Measurements from ENCODE around the gene AOX1. TPM values are rescaled to one million over a fixed set of nuclear protein-coding genes. Genes with fewer than 3 reads are reported as not detected.

Gene AOX1
- polyA plus RNA-seq, 1 experiment = 10.2 TPM

- ChIA-PET CTCF (interaction anchor here (1.4 to 1.5 kb wide), 2 partner anchors 14 to 104 kb away, joined by 4 read pairs; partner anchors contain the start of gene AOX1), POLR2A (interaction anchor here (0.6 kb wide), 1 partner anchor 8 kb away, joined by 4 read pairs; no protein-coding TSS in a partner anchor)
- H3K4me3 ChIP-seq (ENCODE audit: low read depth, low read length) = no peak overlapping the region
Measured at GRCh38 chr2:200600549-200601225, 14.9 kb downstream of the AOX1 start.

GRCh38 chr2:200602584-200602983 lies 16.8 kb downstream of the AOX1 start:
- no peaks in the 10 kb centered on the region for H3K36me3 ChIP-seq (ENCODE audit: control insufficient read depth, insufficient read depth, low read length)
- no peak overlapping the region for H3K4me3 ChIP-seq (ENCODE audit: low read depth, low read length)
- no peak for TF ChIP-seq CTCF (IDR thresholded peaks at IDR 0.05; ENCODE audit: insufficient read depth, low read depth, low read length)
- H3K27me3 ChIP-seq (ENCODE audit: control insufficient read depth, insufficient read depth, low read length) = no peaks in the 10 kb centered on the region
- ChIA-PET CTCF (interaction anchor here (1.0 to 1.7 kb wide), 2 partner anchors 17 to 101 kb away, joined by 3 to 5 read pairs; partner anchors contain the start of gene AOX1), POLR2A (no interaction called here)
- DNase-seq (ENCODE audit: low read depth) = no peak

More at GRCh38 chr2:200600549-200601225, 14.9 kb downstream of the AOX1 start:
- Histone ChIP-seq H3K36me3 (ENCODE audit: control insufficient read depth, insufficient read depth, low read length) (no peaks in the 10 kb centered on the region), H3K27me3 (ENCODE audit: control insufficient read depth, insufficient read depth, low read length) (no peaks in the 10 kb centered on the region)
- DNase-seq (ENCODE audit: low read depth) = no peak
- TF ChIP-seq CTCF (IDR thresholded peaks at IDR 0.05; ENCODE audit: insufficient read depth, low read depth, low read length) = no peak

- no peak for TF ChIP-seq CTCF (IDR thresholded peaks at IDR 0.05; ENCODE audit: insufficient read depth, low read depth, low read length)
- ChIA-PET POLR2A (interaction anchor here (0.6 kb wide), 1 partner anchor 44 kb away, joined by 3 read pairs; no protein-coding TSS in a partner anchor), CTCF (interaction anchor here (1.0 to 1.9 kb wide), 3 partner anchors 11 to 99 kb away, joined by 3 to 6 read pairs (median 3); no protein-coding TSS in a partner anchor)
- H3K36me3 ChIP-seq (ENCODE audit: control insufficient read depth, insufficient read depth, low read length) = no peaks in the 10 kb centered on the region
- H3K27me3 ChIP-seq (ENCODE audit: control insufficient read depth, insufficient read depth, low read length) = no peaks in the 10 kb centered on the region
- DNase-seq (ENCODE audit: low read depth) = no peak
- H3K4me3 ChIP-seq (ENCODE audit: low read depth, low read length) = no peak overlapping the region
Measured at GRCh38 chr2:200603972-200604371, 18.2 kb downstream of the AOX1 start.

- Histone ChIP-seq H3K27me3 (ENCODE audit: control insufficient read depth, insufficient read depth, low read length) (no peaks in the 10 kb centered on the region), H3K36me3 (ENCODE audit: control insufficient read depth, insufficient read depth, low read length) (no peaks in the 10 kb centered on the region), H3K4me3 (ENCODE audit: low read depth, low read length) (no peak overlapping the region)
- ChIA-PET CTCF (interaction anchor here (1.0 to 1.9 kb wide), 3 partner anchors 10 to 98 kb away, joined by 3 to 6 read pairs (median 3); no protein-coding TSS in a partner anchor), POLR2A (interaction anchor here (0.6 kb wide), 1 partner anchor 43 kb away, joined by 3 read pairs; no protein-coding TSS in a partner anchor)
- no peak for DNase-seq (ENCODE audit: low read depth)
- no peak for TF ChIP-seq CTCF (IDR thresholded peaks at IDR 0.05; ENCODE audit: insufficient read depth, low read depth, low read length)
Measured at GRCh38 chr2:200604571-200605255, 18.9 kb downstream of the AOX1 start.
